ENCODE measurements around the gene TMEM62.

TMEM62 gene

DNA sequence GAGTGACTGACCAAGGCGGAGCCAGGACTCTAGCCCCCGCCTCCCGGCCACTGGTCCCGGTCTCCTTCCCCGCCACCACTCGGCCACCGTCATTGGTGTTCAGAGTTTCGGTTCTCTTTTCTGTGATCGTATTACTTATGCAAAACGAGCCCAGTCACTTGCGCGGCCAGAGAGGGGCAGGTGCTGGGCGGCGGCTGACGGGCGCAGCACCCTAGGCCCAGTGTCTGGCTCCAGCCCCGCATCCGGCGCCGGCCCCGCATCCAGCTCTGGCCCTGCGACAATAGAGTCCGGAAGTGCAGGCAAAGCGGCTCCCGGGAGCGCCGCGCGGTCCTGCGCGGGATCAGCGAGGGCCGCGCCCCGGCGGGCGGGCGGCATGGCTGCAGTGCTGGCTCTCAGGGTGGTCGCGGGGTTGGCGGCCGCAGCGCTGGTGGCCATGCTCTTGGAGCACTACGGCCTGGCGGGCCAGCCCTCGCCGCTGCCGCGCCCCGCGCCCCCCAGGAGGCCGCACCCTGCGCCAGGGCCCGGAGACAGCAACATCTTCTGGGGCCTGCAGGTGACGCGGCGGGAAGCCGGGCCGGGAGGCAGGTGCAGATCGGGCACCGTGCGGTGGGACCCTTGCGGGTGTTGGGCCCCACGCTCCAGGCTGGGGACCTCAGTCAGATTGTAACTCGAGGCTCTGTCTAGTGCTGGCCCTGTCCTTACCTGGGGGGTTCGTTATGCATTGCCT is at the start of gene TMEM62:
TSS of gene TMEM62 (plus strand) at position 157 of the 727 bp plus-strand sequence. CDS start at position 374, 217 bp downstream.
- peak in 1 of 2 experiments; percentile 6 for DNase-seq (ENCODE audit: low read depth in 2 of 2)

GRCh38 chr15:43085921-43086320 is 47.5 kb upstream of the TMEM62 start:
- no peak for DNase-seq (ENCODE audit: low read depth in 2 of 2)

- no peak for DNase-seq (ENCODE audit: low read depth in 2 of 2)
Observed at GRCh38 chr15:43086551-43086950, 46.8 kb upstream of the TMEM62 start.

- no peak for DNase-seq (ENCODE audit: low read depth in 2 of 2)
Observed at GRCh38 chr15:43091859-43092258, 41.5 kb upstream of the TMEM62 start.

- DNase-seq (ENCODE audit: low read depth in 2 of 2): no peak
Observed at GRCh38 chr15:43093026-43093425, 40.4 kb upstream of the TMEM62 start.

DNA sequence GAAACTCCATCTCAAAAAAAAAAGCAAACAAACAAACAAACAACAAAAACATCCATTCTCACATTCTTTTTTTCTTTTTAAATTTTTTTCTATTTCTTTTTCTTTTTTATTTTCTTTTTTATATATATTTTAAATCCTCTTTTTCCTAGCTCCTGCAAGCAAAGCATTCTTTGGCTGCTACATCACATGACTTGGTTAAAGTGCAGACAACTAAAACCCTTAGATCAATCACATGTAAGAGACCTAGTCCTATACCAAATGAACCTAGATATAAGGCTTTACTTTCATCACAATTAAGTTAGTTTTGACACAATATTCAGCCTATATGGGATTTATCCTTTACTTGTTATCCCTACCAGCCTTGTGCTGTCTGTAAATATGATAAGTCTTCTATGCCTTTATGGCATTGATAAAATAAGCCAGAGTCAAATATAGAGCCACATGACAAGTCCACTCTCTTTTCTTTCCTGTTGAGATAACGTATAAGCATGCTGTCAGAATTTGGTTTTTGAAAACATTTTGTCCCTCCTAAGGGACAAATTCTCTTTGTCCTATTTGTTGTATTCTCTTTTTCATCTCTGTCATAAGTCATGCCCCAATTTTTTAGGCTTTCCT is 38.9 kb upstream of the TMEM62 start:
- no peak for DNase-seq (ENCODE audit: low read depth in 2 of 2)

- no peak for DNase-seq (ENCODE audit: low read depth in 2 of 2)
Observed at GRCh38 chr15:43095243-43095642, 38.1 kb upstream of the TMEM62 start.

- DNase-seq (ENCODE audit: low read depth in 2 of 2): no peak
Observed at GRCh38 chr15:43095708-43096347, 37.6 kb upstream of the TMEM62 start.

DNA sequence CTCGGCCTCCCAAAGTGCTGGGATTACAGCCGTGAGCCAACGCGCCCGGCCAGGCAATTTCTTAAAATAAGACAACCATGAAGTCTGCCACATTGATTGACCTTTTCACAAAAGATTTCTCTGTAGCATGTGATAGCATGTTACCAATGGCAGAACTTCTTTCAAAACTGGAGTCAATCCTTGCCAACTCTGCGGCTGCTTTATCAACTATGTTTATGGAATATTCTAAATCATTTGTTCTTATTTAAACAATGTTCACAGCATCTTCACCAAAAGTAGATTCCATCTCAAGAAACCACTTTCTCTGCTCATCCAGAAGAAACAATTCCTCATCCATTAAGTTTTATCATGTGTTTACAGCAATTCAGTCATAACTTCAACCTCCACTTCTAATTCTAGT is 37.0 kb upstream of the TMEM62 start:
- no peak for DNase-seq (ENCODE audit: low read depth in 2 of 2)

DNA sequence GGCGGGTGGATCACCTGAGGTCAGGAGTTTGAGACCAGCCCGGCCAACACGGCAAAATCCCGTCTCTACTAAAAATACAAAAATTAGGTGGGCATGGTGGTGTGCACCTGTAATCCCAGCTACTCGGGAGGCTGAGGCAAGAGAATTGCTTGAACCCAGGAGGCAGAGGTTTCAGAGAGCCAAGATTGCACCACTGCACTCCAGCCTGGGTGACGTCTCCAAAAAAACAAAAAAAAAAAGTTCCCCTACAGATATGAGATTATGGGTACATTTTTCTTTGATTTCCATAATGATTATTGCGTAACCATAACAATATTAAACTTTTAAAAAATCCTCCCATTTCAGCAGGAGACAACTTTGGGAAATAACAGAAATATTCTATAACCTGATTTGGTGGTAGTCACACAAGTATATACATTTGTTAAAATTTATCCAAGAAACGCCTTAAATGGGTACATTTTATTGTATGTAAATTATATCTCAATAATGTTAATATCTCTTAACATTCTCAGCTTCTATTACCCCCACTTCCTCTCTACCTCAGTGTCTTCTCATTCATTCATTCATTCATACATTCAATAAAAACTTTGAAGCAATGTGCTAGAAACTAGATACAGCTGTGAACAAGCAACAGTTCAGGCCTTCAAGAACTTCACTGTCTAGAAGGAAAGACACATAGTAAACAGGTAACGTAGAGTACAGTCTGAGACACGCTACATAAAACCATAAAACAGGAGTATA is 34.1 kb upstream of the TMEM62 start:
- no peak for DNase-seq (ENCODE audit: low read depth in 2 of 2)

GRCh38 chr15:43100971-43101370 is 32.4 kb upstream of the TMEM62 start:
- no peak for DNase-seq (ENCODE audit: low read depth in 2 of 2)

- no peak for DNase-seq (ENCODE audit: low read depth in 2 of 2)
Observed at GRCh38 chr15:43102187-43102586, 31.2 kb upstream of the TMEM62 start.

- DNase-seq (ENCODE audit: low read depth in 2 of 2): no peak
Observed at GRCh38 chr15:43103907-43104306, 29.5 kb upstream of the TMEM62 start.

GRCh38 chr15:43104426-43104825 is 29.0 kb upstream of the TMEM62 start:
- DNase-seq (ENCODE audit: low read depth in 2 of 2): no peak

DNA sequence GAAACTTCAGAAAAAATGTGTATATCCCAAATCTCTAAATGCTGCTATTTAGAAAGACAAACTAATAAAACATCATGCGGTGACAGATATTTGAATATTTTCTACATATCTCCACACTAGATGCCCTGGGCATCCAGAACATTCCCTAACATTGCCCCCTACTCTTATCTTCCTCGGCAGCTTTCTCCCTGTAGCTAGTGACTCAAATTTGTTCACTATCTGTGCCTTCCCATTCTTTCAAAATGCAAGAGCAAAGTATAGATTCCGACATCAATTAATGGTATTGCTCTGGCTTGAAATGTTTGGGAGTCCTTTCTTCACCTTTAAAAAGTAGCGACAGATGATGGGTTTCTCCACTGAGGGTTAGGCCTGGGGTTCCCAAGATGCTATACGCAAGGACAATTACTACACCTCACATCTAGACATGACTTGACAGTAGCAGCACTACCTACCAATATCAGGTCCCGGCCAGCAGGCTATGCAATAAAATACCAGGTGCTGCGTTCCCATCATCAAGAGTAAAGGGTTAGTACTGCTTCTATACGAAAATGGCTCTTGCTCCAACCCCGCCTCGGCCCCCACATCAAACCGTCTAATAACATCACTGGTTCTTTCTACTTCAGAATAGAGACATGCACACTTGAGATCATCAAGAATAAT is 28.2 kb upstream of the TMEM62 start:
- no peak for DNase-seq (ENCODE audit: low read depth in 2 of 2)

DNA sequence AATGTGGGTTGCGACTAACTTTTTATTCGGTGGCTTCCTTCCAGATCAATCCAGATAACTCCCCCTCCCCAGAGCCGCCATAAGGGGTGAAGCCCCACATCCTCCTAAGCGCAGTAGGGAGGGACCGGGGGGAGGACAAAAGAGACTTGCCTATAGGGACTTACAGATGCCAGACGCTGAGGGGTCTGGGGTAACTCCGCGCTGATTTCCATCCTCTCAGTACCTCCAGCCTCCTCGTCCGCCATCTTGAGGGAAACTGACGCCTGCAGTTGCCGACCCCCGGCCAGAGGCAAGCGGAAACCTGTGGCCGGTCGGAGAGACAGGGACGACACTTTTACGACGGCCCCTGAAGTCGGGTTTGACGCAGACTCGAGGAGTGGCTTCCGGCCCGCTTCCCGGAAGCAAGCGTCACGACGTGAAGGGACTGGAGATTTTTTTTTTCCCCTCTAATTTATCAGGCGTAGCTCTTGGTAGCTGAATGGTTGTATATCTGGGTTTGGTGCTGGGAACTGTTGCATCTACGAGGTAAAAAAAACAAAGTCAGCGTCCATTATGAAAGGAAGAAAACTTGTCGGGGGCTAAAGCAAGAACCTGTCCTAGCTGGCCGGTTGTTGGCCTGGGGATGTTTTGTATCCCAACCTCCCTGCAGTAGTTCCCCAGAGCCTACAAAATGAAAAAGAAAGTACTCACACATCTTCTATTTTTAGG is 27.5 kb upstream of the TMEM62 start, which contains the start of gene UBR1:
TSS of gene UBR1 (minus strand) at position 261 of the 708 bp plus-strand sequence. CDS start at position 245, 16 bp downstream.
- DNase-seq (ENCODE audit: low read depth in 2 of 2): peak; percentile 81 to 82

- no peak for DNase-seq (ENCODE audit: low read depth in 2 of 2)
Observed at GRCh38 chr15:43106486-43106829, 26.9 kb upstream of the TMEM62 start.

DNA sequence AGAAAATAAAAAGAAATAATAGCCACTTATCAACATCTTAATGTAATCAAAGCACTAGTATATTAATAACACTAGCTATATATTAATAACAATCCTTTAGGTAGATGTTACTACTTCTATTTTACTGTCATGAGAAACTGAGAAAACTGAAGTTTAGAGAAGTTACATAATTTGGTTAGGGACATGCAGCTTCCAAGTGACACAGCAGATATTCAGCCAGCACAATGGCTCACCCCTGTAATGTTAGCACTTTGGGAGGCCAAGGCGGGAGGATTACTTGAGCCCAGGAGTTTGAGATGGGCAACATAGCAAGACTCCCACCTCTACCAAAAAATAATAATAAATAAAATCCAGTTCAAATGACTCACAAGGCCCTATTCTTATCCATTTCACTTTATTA is 25.6 kb upstream of the TMEM62 start:
- DNase-seq (ENCODE audit: low read depth in 2 of 2): no peak

DNA sequence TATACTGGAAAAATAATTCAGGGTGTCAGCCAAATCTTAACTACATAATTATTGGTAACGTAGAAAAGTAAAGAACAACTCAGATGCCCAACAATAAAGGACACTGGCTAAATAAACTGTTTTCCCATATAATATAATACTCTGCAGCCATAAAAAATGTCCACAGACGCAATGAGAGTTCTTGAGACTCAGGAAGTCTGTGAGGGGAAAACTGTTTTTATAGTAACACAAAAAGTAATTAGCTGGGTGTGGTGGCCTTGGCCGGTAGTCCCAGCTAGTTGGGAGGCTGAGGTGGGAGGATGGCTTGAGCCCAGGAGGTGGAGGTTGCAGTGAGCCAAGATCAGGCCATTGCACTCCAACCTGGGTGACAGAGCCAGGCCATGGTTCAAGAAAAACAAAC is 22.0 kb upstream of the TMEM62 start:
- no peak for DNase-seq (ENCODE audit: low read depth in 2 of 2)

DNA sequence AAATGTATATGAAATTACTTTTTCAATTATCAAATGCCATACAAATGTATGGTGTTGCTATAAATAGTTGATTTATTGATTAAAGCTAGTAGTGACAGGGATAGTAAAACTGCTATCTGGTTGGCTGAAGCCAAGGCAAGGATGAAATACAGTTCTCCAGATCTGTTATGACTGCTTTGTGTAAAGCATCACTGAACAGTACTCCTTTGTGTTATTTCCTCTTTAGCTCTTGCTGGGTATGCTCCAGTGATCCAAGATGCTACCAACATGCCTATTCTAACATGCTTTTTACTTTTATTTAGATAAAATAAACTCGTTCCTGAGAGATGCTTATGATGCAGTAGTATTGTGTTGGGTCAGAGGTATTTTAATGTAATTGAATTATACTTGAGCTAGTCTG is 15.1 kb upstream of the TMEM62 start:
- DNase-seq (ENCODE audit: low read depth in 2 of 2): no peak

GRCh38 chr15:43118829-43119228 is 14.6 kb upstream of the TMEM62 start:
- DNase-seq (ENCODE audit: low read depth in 2 of 2): no peak

Data from fibroblast of skin of left biceps (primary cell).